B cell (primary cell): ENCODE measurements around the gene DAPK3. TPM values are rescaled to one million over a fixed set of nuclear protein-coding genes. Genes with fewer than 3 reads are reported as not detected.

Experiments used
- ATAC-seq: fragments of 200-7000 bp; cut with Tn5 transposase; one replicate; pipeline ENCODE4 v1.10.0; 2021; ENCODE audit warnings: low read depth, mild to moderate bottlenecking, moderate number of reproducible peaks, moderate library complexity
- CTCF ChIA-PET: fragments of 350-600 bp; sonication (Branson Sonifier 250); formaldehyde crosslinking; loops from one replicate; lab custom pipeline; 2021; ENCODE audit warnings: antibody characterized with exemption, inconsistent platforms; lab: Charles Lee
- POLR2A ChIA-PET: fragments of 350-600 bp; sonication (Branson Sonifier 250); formaldehyde crosslinking; loops from one replicate; lab custom pipeline; 2021; ENCODE audit warnings: antibody characterized with exemption; lab: Charles Lee
- DNase-seq: peaks from one replicate; pipeline ENCODE4 v3.0.0; 2013
- H2AFZ ChIP-seq: 2 replicates; pipeline ENCODE4 v1.6.1; 2012; ENCODE audit warnings: mild to moderate bottlenecking, low read depth, low read length; ENCODE audit not compliant: insufficient read depth, poor library complexity, severe bottlenecking
- H3K27ac ChIP-seq, 2 donors: 1 replicate in 1 of 2; 2 replicates in 1 of 2; pipeline ENCODE4 v1.5.1; 2012 to 2013; ENCODE audit warnings: low read length in 2 of 2, mild to moderate bottlenecking in 2 of 2, moderate library complexity in 1 of 2
- H3K27me3 ChIP-seq, 4 experiments: fragments of 200-600 bp in 1 of 4; sonication (generic) in 1 of 4; replicated peaks in 1 of 4; 1 replicate in 2 of 4; 2 replicates in 2 of 4; pipeline versions ENCODE4 v1.6.1 to v1.7.0; 2013 to 2016; ENCODE audit warnings: low read length in 3 of 4, mild to moderate bottlenecking in 2 of 4, mixed read lengths in 1 of 4, moderate library complexity in 1 of 4; ENCODE audit not compliant: insufficient read depth in 4 of 4, control insufficient read depth in 3 of 4; ENCODE audit errors: control extremely low read depth in 1 of 4
- H3K36me3 ChIP-seq, 2 experiments: replicated peaks in 1 of 2; 1 replicate in 1 of 2; 2 replicates in 1 of 2; pipeline versions ENCODE4 v1.6.1 to v1.7.1; 2013; ENCODE audit warnings: low read length in 1 of 2; ENCODE audit not compliant: insufficient read depth in 2 of 2, control insufficient read depth in 1 of 2; ENCODE audit errors: control extremely low read depth in 1 of 2, extremely low read depth in 1 of 2
- H3K4me1 ChIP-seq, 2 donors: fragments of 200-600 bp in 1 of 2; sonication (generic) in 1 of 2; 1 replicate in 1 of 2; 2 replicates in 1 of 2; pipeline versions ENCODE4 v1.5.1 to v1.6.1; 2013 to 2017; ENCODE audit warnings: low read length in 2 of 2; ENCODE audit not compliant: control insufficient read depth in 2 of 2, insufficient read depth in 2 of 2
- H3K4me2 ChIP-seq: replicated peaks from 2 replicates; pipeline ENCODE3; 2012; ENCODE audit warnings: mild to moderate bottlenecking, low read depth, low read length; ENCODE audit not compliant: poor library complexity, severe bottlenecking
- H3K4me3 ChIP-seq, 5 experiments: fragments of 200-600 bp in 1 of 5; sonication (generic) in 1 of 5; 1 replicate in 3 of 5; 2 replicates in 2 of 5; pipeline versions ENCODE4 v1.5.1 to v1.7.0; 2011 to 2016; ENCODE audit warnings: low read length in 4 of 5, mild to moderate bottlenecking in 4 of 5, low read depth in 2 of 5, control low read depth in 1 of 5, moderate library complexity in 1 of 5; ENCODE audit not compliant: insufficient read depth in 1 of 5; ENCODE audit errors: control extremely low read depth in 1 of 5, extremely low read depth in 1 of 5
- H3K79me2 ChIP-seq: fragments of 200-600 bp; sonication (generic); one replicate; pipeline ENCODE4 v1.6.0; 2016; ENCODE audit warnings: low read length; ENCODE audit not compliant: control insufficient read depth, insufficient read depth
- H3K9ac ChIP-seq: fragments of 200-600 bp; sonication (generic); 2 replicates; pipeline ENCODE4 v1.6.1; 2017; ENCODE audit warnings: mild to moderate bottlenecking, low read length, moderate library complexity
- H3K9me3 ChIP-seq, 3 donors: one replicate each; pipeline versions ENCODE4 v1.6.1 to v1.7.1; 2013; ENCODE audit warnings: low read length in 2 of 3; ENCODE audit not compliant: control insufficient read depth in 2 of 3, insufficient read depth in 1 of 3; ENCODE audit errors: control extremely low read depth in 1 of 3
- H4K20me1 ChIP-seq: 2 replicates; pipeline ENCODE4 v1.6.0; 2012; ENCODE audit warnings: mild to moderate bottlenecking, low read length; ENCODE audit not compliant: insufficient read depth, control insufficient read depth, poor library complexity, severe bottlenecking
- H3K27ac Mint-ChIP-seq: one replicate; pipeline ENCODE4 v1.8.0; 2021; ENCODE audit warnings: mixed read lengths
- H3K27me3 Mint-ChIP-seq: one replicate; pipeline ENCODE4 v1.8.0; 2021; ENCODE audit warnings: mixed read lengths
- H3K4me1 Mint-ChIP-seq: one replicate; pipeline ENCODE4 v1.8.0; 2021; ENCODE audit warnings: mixed read lengths
- H3K4me3 Mint-ChIP-seq: one replicate; pipeline ENCODE4 v1.8.0; 2021; ENCODE audit warnings: mixed read lengths
- H3K9me3 Mint-ChIP-seq: one replicate; pipeline ENCODE4 v1.8.0; 2022; ENCODE audit warnings: mixed read lengths; ENCODE audit not compliant: insufficient read depth
- EZH2 ChIP-seq: IDR thresholded peaks from 2 replicates; pipeline ENCODE4 v1.6.1; 2012; ENCODE audit warnings: borderline replicate concordance, low read depth, mild to moderate bottlenecking, moderate library complexity, low read length; ENCODE audit not compliant: insufficient read depth, poor library complexity, severe bottlenecking
- WGBS: methylation state at CpG from one replicate; pipeline ENCODE4 v1.1.5; 2013; ENCODE audit warnings: missing lambda C conversion rate; ENCODE audit not compliant: insufficient coverage; 5-methylcytosine and 5-hydroxymethylcytosine counted together
- intact Hi-C: fragments of 100-400 bp; cut with micrococcal nuclease; formaldehyde crosslinking; loops from one replicate; pipeline ENCODE4 v1.10.0; 2022
- polyA plus RNA-seq: library from polyadenylated mRNA; depleted of rRNA; stranded (reverse); fragments of >200 nt; gene quantifications from 2 replicates; pipeline ENCODE4 v1.2.3, GENCODE V29; 2012
- total RNA-seq, 2 donors: library from RNA; stranded (reverse); fragments of 120-200 nt in 1 of 2; gene quantifications; 1 replicate in 1 of 2; 2 replicates in 1 of 2; pipeline versions ENCODE4 v1.2.3 to v1.2.4, GENCODE V29; 2013 to 2022
- TF ChIP-seq, protein P1 (sequence below): fragments of 200-600 bp; IDR thresholded peaks from one replicate; pipeline ENCODE4 v1.8.0; 2022; ENCODE audit warnings: antibody characterized with exemption, mild to moderate bottlenecking

DAPK3 gene
- total and polyA plus RNA-seq, 2 donors (not counting 1 experiment from before 2014, with no cell fraction given): 32.6 to 47.4 TPM

GRCh38 chr19:3964256-3965194 lies 6.4 kb downstream of the DAPK3 start:
- Histone ChIP-seq H3K36me3 (peaks cover 2 to 52% of the 10 kb centered on the region in 2 experiments), H3K4me1 (peaks cover 1 to 3% of the 10 kb centered on the region in 2 donors), H3K9ac (no peak overlapping the region), H4K20me1 (peaks cover 36% of the 10 kb centered on the region), H2AFZ (no peak overlapping the region), H3K79me2 (peaks cover 28% of the 10 kb centered on the region), H3K27ac (no peak overlapping the region), H3K4me2 (no peak overlapping the region), H3K4me3 (no peak overlapping the region), H3K27me3 (no peaks in the 10 kb centered on the region), H3K9me3 (no peaks in the 10 kb centered on the region)
- ChIA-PET CTCF (no interaction called here), POLR2A (no interaction called here)
- DNase-seq (no peak), ATAC-seq (no peak)
- Mint-ChIP-seq H3K4me1 (peaks cover 7% of the 10 kb centered on the region), H3K27ac (no peak overlapping the region), H3K4me3 (no peak overlapping the region), H3K27me3 (no peaks in the 10 kb centered on the region), H3K9me3 (no peaks in the 10 kb centered on the region)
- intact Hi-C loops: no loop called here
- WGBS: over 99% methylated on average over 41 of the region's 60 CpGs
- no peak for TF ChIP-seq EZH2
- TF ChIP-seq, protein P1, sequence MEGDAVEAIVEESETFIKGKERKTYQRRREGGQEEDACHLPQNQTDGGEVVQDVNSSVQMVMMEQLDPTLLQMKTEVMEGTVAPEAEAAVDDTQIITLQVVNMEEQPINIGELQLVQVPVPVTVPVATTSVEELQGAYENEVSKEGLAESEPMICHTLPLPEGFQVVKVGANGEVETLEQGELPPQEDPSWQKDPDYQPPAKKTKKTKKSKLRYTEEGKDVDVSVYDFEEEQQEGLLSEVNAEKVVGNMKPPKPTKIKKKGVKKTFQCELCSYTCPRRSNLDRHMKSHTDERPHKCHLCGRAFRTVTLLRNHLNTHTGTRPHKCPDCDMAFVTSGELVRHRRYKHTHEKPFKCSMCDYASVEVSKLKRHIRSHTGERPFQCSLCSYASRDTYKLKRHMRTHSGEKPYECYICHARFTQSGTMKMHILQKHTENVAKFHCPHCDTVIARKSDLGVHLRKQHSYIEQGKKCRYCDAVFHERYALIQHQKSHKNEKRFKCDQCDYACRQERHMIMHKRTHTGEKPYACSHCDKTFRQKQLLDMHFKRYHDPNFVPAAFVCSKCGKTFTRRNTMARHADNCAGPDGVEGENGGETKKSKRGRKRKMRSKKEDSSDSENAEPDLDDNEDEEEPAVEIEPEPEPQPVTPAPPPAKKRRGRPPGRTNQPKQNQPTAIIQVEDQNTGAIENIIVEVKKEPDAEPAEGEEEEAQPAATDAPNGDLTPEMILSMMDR: no peak
